Measurements from ENCODE around the gene SLC5A5.

DNA sequence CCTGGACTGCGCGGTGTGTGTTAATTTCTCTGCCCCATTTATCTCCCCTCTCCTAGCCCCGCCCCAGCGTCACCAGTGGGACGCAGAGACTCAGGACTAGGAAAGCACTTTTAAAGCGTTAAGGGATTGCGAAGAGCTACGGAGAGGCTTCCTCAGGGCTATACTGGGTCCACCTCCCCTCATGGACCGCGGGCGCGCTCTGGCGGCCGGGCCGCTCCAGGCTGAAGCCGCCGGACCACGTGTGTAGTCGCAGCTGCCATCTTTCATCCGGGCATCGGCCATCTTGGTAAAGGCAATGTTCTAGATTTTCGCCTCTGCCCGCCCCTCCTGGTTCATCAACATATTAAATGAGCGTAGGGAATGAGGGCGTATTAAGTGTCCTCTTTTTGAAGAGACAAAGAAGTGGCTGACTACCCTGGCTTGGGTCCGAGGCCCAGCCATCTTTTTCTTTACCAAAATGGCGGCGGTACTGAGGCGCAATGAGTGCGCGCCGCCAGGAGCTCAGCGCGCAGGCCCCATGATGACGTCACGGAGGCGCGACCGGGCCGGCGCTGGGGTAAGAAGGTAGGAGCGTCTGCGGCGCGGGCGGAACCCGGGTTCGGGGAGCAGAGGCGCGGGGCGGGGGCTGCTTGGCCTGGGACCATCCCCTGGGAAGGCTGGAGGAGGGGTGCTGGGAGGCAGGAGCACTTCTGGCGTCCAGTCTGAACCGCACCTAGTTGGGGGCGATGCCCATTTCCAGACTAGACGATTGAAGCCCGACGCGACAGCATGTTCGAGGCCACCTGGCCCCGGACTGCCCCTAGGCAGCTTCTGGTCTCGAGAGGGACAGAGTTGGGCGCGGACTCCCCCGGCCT, 61.0 kb downstream of the SLC5A5 start, which contains the start of gene CCDC124:
- TF ChIP-seq, protein P1, sequence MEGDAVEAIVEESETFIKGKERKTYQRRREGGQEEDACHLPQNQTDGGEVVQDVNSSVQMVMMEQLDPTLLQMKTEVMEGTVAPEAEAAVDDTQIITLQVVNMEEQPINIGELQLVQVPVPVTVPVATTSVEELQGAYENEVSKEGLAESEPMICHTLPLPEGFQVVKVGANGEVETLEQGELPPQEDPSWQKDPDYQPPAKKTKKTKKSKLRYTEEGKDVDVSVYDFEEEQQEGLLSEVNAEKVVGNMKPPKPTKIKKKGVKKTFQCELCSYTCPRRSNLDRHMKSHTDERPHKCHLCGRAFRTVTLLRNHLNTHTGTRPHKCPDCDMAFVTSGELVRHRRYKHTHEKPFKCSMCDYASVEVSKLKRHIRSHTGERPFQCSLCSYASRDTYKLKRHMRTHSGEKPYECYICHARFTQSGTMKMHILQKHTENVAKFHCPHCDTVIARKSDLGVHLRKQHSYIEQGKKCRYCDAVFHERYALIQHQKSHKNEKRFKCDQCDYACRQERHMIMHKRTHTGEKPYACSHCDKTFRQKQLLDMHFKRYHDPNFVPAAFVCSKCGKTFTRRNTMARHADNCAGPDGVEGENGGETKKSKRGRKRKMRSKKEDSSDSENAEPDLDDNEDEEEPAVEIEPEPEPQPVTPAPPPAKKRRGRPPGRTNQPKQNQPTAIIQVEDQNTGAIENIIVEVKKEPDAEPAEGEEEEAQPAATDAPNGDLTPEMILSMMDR (IDR thresholded peaks at IDR 0.05; ENCODE audit: insufficient read depth, low read depth, low read length), result peak; percentile 64
- no peak for TF ChIP-seq EZH2 (IDR thresholded peaks at IDR 0.05; ENCODE audit: insufficient read depth, low read length)

Data from astrocyte (in vitro differentiated cells and primary cell).